ENCODE data around the gene TPP2. TPM values are rescaled to one million over a fixed set of nuclear protein-coding genes. Genes with fewer than 3 reads are reported as not detected.

The TPP2 gene
- total RNA-seq, 4 donors from 2014 or later, result 38.2 to 78.2 (median 68.1) TPM

DNA sequence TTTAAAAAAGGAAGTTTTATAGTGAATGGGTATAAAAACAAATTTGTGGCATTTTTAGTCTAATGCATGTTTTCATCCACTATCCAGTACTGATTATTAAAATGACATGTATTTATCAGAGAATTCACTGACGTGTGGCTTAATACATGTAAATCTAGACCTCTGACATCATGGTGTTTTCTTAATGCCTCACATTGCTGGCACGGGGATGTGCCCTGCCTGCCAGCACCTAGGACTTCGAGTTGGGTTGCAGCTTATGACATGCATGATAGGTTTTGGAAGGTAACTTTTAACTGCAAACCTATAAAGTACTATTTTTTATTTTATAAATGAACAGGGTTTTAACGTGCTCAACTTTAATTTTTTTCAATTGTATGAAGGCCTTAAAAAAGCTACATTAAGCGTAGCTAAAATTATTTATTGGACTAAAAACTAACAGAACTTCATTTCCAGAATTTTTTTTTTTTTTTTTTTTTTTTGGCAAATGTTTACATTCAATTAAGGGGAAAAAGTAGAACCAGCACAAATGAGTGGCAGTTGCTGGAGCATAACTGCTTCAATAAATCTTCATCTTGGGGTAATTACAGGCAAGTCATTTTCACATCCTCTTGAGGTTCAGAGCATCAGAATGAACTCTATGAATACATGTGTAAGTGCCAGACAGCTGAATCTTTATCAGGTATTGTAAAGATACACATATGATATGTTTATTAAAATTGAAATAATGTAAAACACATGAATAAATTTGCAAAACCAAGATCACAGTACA is 81.7 kb downstream of the TPP2 start:
- no peak for TF ChIP-seq POLR2A (IDR thresholded peaks at IDR 0.05)
- TF ChIP-seq, protein P1, sequence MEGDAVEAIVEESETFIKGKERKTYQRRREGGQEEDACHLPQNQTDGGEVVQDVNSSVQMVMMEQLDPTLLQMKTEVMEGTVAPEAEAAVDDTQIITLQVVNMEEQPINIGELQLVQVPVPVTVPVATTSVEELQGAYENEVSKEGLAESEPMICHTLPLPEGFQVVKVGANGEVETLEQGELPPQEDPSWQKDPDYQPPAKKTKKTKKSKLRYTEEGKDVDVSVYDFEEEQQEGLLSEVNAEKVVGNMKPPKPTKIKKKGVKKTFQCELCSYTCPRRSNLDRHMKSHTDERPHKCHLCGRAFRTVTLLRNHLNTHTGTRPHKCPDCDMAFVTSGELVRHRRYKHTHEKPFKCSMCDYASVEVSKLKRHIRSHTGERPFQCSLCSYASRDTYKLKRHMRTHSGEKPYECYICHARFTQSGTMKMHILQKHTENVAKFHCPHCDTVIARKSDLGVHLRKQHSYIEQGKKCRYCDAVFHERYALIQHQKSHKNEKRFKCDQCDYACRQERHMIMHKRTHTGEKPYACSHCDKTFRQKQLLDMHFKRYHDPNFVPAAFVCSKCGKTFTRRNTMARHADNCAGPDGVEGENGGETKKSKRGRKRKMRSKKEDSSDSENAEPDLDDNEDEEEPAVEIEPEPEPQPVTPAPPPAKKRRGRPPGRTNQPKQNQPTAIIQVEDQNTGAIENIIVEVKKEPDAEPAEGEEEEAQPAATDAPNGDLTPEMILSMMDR (IDR thresholded peaks at IDR 0.05 in 4 of 5, conservative IDR thresholded peaks at IDR 0.05 in 1 of 5), result no peak
- Histone ChIP-seq H3K9me3 (no peaks in the 10 kb centered on the region), H3K4me3 (no peak overlapping the region), H3K27ac (peak overlapping the region; percentile 67 to 80 (median 68)), H3K27me3 (no peaks in the 10 kb centered on the region), H3K4me1 (peaks cover 32 to 37% of the 10 kb centered on the region in 2 donors), H3K36me3 (peaks cover 0 to 18% of the 10 kb centered on the region in 2 donors)
- in situ Hi-C loops (cut with MboI; ENCODE audit: low sequenced_read_pairs in 4 of 4), result no loop called here
- ATAC-seq, result peak; percentile 60 to 62
- intact Hi-C loops (cut with DNase I; ENCODE audit: low total_unique reads), result loop anchor here (5.0 to 10.0 kb wide), 3 partner anchors 61 to 166 kb away; partner anchors contain the start of genes ERCC5 and TPP2
- DNase-seq, result peak in 1 of 2 donors; percentile 64

DNA sequence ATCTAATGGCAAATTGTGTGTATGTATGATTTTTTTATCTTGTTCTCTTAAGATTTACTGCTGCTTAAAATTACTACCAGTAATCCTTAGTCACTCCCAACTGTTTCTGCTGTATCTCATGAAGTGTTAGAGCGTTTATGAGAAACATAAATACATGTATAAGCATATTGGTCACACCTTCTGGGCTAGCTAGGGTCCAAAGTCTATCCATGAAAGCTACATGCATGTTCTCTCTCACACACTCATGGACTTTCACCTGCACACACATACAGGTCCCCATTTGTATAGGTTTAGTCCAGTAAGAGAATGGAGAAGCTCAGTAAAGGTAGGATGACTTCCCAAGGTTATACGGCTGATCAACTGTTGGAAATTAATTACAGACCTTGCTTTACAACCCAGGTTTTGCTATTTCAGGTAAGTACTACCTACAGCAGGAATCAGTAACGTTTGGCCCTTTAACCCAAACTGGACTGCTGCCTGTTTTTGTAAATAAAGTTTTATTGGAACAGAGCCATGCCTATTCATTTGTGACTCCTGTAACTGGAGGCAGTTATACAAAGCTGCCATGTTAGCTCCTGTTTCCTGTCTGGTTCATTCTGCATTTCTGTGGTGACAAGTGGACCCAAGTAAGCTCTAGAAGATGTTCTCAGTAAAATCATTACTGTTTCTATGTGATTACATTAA is 82.8 kb downstream of the TPP2 start:
- intact Hi-C loops (cut with DNase I; ENCODE audit: low total_unique reads) (loop anchor here (5.0 to 10.0 kb wide), 3 partner anchors 62 to 165 kb away; partner anchors contain the start of genes ERCC5 and TPP2), in situ Hi-C loops (cut with MboI; ENCODE audit: low sequenced_read_pairs in 4 of 4) (no loop called here)
- no peaks in the 10 kb centered on the region for H3K27me3 ChIP-seq
- H3K36me3 ChIP-seq, result peaks cover 0 to 12% of the 10 kb centered on the region in 2 donors
- H3K27ac ChIP-seq, result peak overlapping the region in 2 of 4 donors; percentile 17 to 80
- no peak for DNase-seq
- ATAC-seq, result no peak
- no peaks in the 10 kb centered on the region for H3K9me3 ChIP-seq
- H3K4me1 ChIP-seq, result peaks cover 30% of the 10 kb centered on the region in 2 donors
- no peak for TF ChIP-seq POLR2A (IDR thresholded peaks at IDR 0.05)
- TF ChIP-seq, protein P1 (IDR thresholded peaks at IDR 0.05 in 4 of 5, conservative IDR thresholded peaks at IDR 0.05 in 1 of 5), result no peak
- H3K4me3 ChIP-seq, result no peak overlapping the region

- in situ Hi-C loops (cut with MboI; ENCODE audit: low sequenced_read_pairs in 4 of 4), result no loop called here
- peak overlapping the region in 2 of 4 donors; percentile 5 to 80 for H3K27ac ChIP-seq
Measured at GRCh38 chr13:102680133-102680717, 83.4 kb downstream of the TPP2 start.

More at GRCh38 chr13:102680133-102680717, 83.4 kb downstream of the TPP2 start:
- peaks cover 24 to 26% of the 10 kb centered on the region in 2 donors for H3K4me1 ChIP-seq
- no peaks in the 10 kb centered on the region for H3K9me3 ChIP-seq
- no peaks in the 10 kb centered on the region for H3K27me3 ChIP-seq
- ATAC-seq, result no peak
- TF ChIP-seq, protein P1 (IDR thresholded peaks at IDR 0.05 in 4 of 5, conservative IDR thresholded peaks at IDR 0.05 in 1 of 5), result no peak
- TF ChIP-seq POLR2A (IDR thresholded peaks at IDR 0.05), result no peak
- H3K4me3 ChIP-seq, result no peak overlapping the region
- peaks cover 0 to 12% of the 10 kb centered on the region in 2 donors for H3K36me3 ChIP-seq
- DNase-seq, result no peak
- intact Hi-C loops (cut with DNase I; ENCODE audit: low total_unique reads), result no loop called here
